Measurements from ENCODE around the gene HS6ST1.

GRCh38 chr2:128311216-128311754 is 7.4 kb downstream of the HS6ST1 start:
- TF ChIP-seq POLR2A (IDR thresholded peaks at IDR 0.05; ENCODE audit: low read depth, low read length), result no peak
- no peak for TF ChIP-seq POLR2AphosphoS5 (IDR thresholded peaks at IDR 0.05; ENCODE audit: low read depth, low read length)
- no peak for TF ChIP-seq TAF1 (IDR thresholded peaks at IDR 0.05; ENCODE audit: borderline replicate concordance, low read depth, low read length)
